ENCODE results near the gene STX4.

Gene STX4

GRCh38 chr16:31085411-31085810, 52.1 kb downstream of the STX4 start:
- no peak overlapping the region for H3K4me3 ChIP-seq (ENCODE audit: low read length)
- TF ChIP-seq, protein P1, sequence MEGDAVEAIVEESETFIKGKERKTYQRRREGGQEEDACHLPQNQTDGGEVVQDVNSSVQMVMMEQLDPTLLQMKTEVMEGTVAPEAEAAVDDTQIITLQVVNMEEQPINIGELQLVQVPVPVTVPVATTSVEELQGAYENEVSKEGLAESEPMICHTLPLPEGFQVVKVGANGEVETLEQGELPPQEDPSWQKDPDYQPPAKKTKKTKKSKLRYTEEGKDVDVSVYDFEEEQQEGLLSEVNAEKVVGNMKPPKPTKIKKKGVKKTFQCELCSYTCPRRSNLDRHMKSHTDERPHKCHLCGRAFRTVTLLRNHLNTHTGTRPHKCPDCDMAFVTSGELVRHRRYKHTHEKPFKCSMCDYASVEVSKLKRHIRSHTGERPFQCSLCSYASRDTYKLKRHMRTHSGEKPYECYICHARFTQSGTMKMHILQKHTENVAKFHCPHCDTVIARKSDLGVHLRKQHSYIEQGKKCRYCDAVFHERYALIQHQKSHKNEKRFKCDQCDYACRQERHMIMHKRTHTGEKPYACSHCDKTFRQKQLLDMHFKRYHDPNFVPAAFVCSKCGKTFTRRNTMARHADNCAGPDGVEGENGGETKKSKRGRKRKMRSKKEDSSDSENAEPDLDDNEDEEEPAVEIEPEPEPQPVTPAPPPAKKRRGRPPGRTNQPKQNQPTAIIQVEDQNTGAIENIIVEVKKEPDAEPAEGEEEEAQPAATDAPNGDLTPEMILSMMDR (conservative IDR thresholded peaks at IDR 0.05; ENCODE audit: low read depth, low read length) = no peak
- DNase-seq (ENCODE audit: low read depth) = no peak

GRCh38 chr16:31085873-31086628, 52.7 kb downstream of the STX4 start:
- TF ChIP-seq, protein P1 (conservative IDR thresholded peaks at IDR 0.05; ENCODE audit: low read depth, low read length) = no peak
- DNase-seq (ENCODE audit: low read depth) = no peak
- H3K4me3 ChIP-seq (ENCODE audit: low read length) = no peak overlapping the region

GRCh38 chr16:31086629-31086906, 53.2 kb downstream of the STX4 start:
- DNase-seq (ENCODE audit: low read depth) = no peak
- H3K4me3 ChIP-seq (ENCODE audit: low read length) = no peak overlapping the region
- TF ChIP-seq, protein P1 (conservative IDR thresholded peaks at IDR 0.05; ENCODE audit: low read depth, low read length) = no peak

DNA sequence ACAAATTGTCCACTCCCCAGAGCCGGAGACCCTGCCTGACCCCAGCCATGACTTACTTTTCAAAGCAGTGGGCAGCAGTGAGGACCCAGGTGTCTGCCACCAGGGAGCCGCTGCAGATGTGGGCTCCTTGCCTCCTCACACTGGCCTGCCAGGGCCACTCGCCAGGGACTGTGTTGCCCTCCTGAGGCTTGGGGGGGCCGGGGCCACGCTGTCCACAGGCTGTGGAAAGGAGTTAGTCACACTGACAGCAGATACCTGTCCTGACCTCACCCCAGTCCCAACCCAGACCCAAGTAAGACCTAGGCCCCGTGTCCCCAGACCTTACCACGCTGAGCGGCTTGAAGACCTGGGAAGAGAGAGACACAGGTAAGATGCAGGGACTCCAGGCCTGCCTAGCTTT, 54.1 kb downstream of the STX4 start:
- TF ChIP-seq, protein P1 (conservative IDR thresholded peaks at IDR 0.05; ENCODE audit: low read depth, low read length) = no peak

DNA sequence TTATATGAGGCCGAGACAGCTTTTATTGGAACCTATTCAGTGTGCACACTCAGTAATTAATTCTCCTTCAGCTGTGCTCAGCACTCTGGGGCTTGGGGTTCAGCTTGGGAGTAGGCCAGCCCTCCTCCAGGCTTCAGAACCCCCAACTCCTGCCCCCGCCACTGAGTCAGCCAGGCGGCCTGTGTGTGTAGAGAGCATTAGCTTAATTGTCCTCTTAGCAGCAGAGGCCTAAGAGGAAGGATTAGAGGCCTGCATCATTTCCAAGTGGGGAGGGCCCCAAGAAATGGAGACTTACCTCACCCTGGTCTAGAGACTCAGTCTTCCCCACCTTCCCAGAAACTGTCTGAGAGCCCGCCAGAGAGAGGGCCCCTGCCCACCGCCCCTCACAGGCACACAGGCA, 54.6 kb downstream of the STX4 start:
- no peak for DNase-seq (ENCODE audit: low read depth)
- TF ChIP-seq, protein P1 (conservative IDR thresholded peaks at IDR 0.05; ENCODE audit: low read depth, low read length) = no peak
- no peak overlapping the region for H3K4me3 ChIP-seq (ENCODE audit: low read length)

More for the DNA sequence above, 54.1 kb downstream of the STX4 start:
- no peak for DNase-seq (ENCODE audit: low read depth)
- H3K4me3 ChIP-seq (ENCODE audit: low read length) = no peak overlapping the region

DNA sequence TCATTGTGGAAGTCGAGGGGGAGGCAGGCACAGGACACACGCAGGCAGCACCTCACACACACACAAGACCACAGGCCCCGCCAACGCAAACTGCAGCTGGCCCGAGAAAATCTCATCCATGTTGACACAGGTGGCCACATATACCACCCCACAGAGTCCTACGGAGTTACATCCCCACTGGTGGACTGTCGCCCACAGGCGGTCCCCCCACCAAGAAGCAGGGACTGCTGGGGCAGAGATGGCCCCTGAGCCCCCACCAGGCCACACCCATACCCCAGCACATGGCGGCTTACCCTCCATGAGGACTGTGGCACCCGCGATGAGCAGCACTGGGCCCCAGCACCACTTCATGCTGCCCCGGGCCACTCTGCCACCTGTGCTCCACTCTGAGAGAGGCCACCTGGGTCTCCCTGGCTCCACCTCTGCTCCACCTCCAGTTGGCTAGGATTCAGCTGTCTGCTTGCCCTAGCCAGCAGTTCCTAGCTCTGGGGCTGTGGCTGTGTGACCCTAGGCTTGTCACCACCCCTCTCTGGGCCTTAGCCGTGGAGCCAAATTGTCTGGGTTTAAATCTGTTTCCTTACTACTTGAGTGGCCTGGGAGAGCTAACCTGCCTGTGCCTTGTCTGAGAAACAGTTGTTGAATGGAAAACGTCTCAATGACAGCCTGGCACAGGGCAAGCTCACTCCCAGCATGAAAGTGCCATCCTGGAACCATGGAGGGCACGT, 55.3 kb downstream of the STX4 start, which contains the start of gene PRSS53:
Gene PRSS53 (minus strand): TSS at position 485 of the 725 bp plus-strand sequence. CDS start 134 bp downstream, at position 351.
- H3K4me3 ChIP-seq (ENCODE audit: low read length) = no peak within 1 kb of the TSS
- DNase-seq (ENCODE audit: low read depth) = no peak
- TF ChIP-seq, protein P1 (conservative IDR thresholded peaks at IDR 0.05; ENCODE audit: low read depth, low read length) = no peak

GRCh38 chr16:31089199-31089598, 55.8 kb downstream of the STX4 start:
- no peak for DNase-seq (ENCODE audit: low read depth)
- TF ChIP-seq, protein P1 (conservative IDR thresholded peaks at IDR 0.05; ENCODE audit: low read depth, low read length) = no peak
- no peak overlapping the region for H3K4me3 ChIP-seq (ENCODE audit: low read length)
